ENCODE measurements around the gene SERINC2.
"Not testable (repeated sequence)": the region's sequence is repeated elsewhere in the genome, so short reads cannot be mapped to it uniquely, and the experiment has no call there.

The SERINC2 gene

GRCh38 chr1:31383967-31384366 lies 29.0 kb upstream of the SERINC2 start:
- DNase-seq (ENCODE audit: low read depth in 3 of 3): no peak

DNA sequence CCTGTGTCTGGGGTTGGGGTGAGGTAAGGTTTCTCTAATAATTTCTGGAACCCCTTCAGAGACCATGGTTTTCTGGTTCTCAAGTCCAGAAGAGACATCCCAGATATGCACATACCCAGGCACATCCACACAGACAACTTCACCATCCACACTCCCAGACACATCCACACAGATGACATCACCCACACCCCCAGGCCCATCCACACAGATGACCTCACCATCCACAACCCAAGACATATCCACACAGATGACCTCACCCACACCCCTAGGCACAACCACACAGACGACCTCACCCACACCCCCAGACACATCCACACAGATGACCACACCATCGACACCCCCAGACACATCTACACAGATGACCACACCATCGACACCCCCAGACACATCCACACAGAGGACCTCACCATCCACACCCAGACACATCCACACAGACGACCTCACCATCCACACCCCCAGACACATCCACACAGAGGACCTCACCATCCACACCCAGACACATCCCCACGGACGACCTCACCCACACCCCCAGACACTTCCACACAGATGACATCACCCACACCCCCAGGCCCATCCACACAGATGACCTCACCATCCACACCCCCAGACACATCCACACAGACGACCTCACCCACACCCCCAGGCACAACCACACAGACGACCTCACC lies 26.3 kb upstream of the SERINC2 start:
- not testable (repeated sequence) for DNase-seq (ENCODE audit: low read depth in 3 of 3)

- DNase-seq (ENCODE audit: low read depth in 3 of 3): no peak
Observed at GRCh38 chr1:31387612-31388011, 25.4 kb upstream of the SERINC2 start.

- DNase-seq (ENCODE audit: low read depth in 3 of 3): no peak
Observed at GRCh38 chr1:31389616-31390015, 23.4 kb upstream of the SERINC2 start.

DNA sequence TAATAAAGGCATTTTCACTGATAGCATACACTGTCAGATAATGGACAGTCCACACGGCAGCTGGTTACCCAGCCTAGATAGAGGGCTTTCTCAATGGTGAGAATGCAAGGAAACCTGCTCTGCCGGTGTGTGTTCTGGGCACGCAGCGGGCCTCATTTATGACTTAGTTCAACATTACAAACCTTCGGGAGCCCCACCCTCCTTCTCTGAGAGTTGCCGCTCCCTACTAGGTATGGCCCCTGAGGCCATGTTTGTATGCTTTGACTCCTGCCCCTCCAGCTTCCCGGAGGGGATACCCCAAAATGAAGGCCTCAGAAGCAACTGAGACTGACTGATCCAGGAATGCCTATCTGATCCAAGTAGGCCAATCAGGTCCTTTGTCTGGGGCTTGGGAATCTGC lies 22.9 kb upstream of the SERINC2 start:
- no peak for DNase-seq (ENCODE audit: low read depth in 3 of 3)

DNA sequence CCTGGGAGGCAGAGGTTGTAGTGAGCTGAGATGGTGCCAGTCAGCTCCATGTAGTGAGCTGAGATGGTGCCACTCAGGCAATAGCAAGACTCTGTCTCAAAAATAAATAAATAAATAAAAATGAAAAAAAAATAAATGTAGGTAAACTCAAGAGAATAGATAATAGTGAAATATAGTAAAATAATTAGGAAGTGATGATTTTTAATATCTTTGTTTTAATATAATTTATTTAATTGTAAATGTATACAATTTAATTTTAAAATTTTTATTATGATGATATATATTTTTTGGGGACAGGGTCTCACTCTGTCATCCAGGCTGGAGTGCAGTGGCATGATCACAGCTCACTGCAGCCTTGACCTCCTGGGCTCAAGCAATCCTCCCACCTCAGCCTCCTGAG lies 19.6 kb upstream of the SERINC2 start:
- DNase-seq (ENCODE audit: low read depth in 3 of 3): no peak

DNA sequence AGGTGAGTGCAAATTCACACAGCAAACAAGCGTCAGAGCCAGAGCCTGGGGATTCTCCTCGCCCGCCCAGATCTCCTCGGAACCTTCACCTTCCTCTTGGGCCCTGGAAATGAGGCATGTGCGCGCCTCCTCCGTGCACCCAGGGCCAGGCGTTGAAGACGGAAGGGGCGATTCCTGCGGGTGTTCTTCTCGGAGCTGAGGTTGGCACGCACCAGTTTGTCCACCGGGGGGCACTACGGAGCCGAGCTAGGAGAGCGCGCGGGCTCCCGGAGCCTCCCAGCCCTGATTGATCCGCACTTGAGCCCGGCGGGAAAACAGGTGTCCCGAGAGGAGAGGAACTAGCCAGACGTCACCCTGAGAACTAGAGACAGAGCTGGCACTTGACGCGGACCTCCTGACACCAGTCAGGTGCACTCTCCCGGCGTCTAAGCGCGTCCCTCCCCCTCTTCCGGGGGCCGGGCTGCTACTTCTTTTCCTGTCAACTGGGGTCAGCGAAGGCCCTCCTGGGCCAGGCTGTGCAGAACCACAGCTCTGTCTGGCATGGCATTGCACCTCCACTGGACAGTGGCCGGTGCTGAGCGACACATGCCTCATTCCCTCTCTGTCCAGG lies 18.3 kb upstream of the SERINC2 start:
- DNase-seq (ENCODE audit: low read depth in 3 of 3): peak; percentile 62 to 83 (median 65)

GRCh38 chr1:31396633-31397351 lies 16.2 kb upstream of the SERINC2 start:
- no peak for DNase-seq (ENCODE audit: low read depth in 3 of 3)

DNA sequence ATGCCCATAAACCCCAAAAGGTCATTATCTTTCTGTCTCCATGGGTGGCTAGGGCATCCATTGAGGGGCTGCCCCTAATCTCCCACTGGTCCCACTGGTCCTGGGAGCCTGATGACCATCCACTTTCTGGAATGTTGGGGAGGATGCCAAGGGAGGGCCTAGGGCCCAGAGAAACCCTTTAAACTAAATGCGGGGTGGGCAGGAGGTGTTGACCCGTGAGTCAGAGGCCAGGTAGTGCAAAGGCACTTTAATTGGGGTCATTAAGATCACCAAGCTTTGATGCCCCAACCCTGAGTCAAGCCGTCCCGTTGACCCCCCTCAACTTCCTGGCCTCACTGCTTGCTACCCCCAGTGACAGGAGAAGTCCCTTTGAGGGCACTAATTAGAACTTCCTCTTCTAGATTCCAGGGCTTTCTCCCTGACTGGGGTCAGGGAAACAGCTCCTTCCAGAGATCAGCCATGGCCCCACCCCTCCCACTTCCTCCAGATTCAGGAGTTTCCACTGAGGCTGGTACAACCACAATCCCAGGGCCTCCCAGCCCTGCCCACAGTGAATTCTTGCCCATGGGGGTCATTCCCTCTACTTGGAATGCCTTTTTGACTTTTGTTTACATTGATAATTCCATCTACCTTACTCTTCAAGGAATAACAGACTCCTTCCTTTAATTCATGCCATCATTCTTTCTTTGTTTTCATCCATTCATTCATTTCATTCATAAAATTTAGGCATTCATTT lies 15.5 kb upstream of the SERINC2 start:
- DNase-seq (ENCODE audit: low read depth in 3 of 3): no peak

DNA sequence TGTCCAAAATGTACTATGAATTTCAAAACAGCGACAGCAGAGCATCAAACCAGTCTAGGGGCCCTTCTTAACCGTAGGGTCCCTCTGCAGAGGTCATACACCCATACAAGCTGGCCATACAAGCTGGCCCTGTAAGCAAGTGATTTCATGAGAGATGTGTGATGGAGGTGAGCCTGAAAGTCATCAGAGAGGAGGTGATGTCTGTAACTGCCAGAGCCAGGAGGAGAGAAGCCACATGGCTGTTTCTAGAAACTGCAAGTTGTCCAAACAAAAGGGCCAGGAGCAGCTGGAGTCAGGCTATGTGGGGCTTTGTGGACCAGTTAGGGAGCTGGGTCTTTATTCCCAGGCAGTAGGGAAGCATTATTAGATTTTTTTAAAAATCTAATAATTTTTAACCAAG lies 14.8 kb upstream of the SERINC2 start:
- no peak for DNase-seq (ENCODE audit: low read depth in 3 of 3)

DNA sequence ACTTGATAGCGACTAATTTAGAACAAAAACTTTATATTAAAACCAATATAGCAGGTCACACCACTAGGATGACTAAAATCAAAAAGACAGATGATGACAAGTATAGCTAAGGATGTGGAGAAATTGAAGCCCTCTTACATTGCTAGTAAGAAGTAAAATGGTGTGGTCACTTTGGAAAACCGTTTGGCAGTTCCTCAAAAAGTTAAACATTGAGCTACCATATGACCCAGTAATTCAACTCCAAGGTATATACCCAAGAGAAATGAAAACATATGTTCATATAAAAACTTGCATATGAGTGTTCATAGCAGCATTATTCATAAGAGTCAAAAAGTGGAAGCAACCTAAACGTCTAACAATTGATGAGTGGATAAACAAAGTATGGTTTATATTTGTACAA lies 13.0 kb upstream of the SERINC2 start:
- no peak for DNase-seq (ENCODE audit: low read depth in 3 of 3)

GRCh38 chr1:31400393-31400792 lies 12.6 kb upstream of the SERINC2 start:
- DNase-seq (ENCODE audit: low read depth in 3 of 3): no peak

DNA sequence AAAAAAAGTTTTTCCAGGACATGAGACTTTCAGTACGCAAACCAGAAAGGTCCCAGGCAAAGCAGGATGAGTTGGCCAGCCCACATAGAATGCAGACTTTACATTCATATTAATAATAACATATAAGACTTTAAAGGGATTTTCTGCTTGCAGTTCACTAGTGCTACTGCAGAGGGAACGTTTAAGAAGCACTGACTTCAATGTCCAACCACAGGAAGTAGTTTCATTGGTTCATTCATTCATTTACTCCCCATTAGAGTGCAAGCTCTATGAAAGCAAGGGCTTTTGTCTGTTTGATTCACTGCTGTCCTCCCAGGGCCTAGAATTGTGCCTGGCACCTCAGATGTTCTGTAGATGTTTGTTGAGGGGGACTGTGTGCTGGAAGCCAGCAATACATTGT lies 11.8 kb upstream of the SERINC2 start:
- no peak for DNase-seq (ENCODE audit: low read depth in 3 of 3)

DNA sequence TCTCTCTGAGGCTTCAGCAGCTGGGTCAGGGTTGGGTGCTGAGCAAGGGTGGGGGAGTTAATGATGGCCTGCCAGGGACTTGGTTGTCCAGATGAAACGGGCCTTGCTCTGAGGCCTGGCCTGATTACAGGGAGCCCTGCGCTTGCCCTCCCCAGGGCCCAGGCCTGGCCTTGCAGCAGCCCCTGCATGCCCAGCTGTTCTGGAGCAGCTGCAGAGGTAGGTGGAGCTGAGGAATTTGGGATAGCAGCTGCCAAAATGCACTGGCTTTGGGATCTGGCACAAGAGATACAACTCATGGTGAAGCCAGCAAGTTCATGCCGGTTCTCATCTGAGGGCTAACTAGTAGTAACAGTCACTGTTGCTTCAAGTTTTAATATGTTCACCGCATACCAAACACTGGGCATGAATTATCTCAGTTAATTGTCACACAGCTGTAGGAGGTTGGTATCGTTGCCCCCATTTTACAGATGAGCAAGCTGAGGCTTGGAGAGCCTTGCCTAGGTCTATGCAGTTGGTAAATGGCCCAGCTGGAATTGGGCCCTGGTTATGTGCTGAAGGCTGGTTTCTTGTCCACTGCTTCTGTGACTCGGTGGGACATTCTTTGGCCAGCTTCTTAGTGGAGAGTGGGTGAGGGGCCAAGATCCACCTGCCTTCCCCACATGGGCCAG lies 7.3 kb upstream of the SERINC2 start:
- no peak for DNase-seq (ENCODE audit: low read depth in 3 of 3)

- DNase-seq (ENCODE audit: low read depth in 3 of 3): no peak
Observed at GRCh38 chr1:31407029-31407626, 5.9 kb upstream of the SERINC2 start.

DNA sequence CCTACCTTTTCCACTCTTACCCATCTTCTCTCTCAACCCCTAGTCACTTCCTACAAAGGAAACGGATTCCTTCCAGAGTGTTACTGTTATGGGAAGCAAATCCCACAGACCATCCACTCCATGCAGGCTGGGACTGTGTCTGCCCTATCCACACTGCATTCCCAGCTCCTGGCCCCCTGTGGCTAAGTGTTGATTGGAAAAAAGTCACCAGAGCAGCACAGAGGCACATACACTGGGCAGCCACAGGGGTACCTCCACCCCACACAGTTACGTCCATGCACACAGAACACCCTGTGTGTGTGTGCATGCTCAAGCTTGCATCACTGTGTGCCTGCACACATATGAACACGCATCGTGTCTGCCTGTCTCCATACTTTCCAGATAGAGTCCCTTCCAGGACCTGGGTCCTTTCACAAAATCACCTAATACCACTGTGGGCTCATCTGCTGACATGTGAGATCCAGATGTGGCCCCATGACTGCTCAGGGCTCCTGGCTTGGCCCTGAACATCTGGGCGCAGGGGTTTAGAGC lies 4.2 kb upstream of the SERINC2 start:
- no peak for DNase-seq (ENCODE audit: low read depth in 3 of 3)

GRCh38 chr1:31409946-31410858 lies 2.8 kb upstream of the SERINC2 start:
- no peak for DNase-seq (ENCODE audit: low read depth in 3 of 3)

DNA sequence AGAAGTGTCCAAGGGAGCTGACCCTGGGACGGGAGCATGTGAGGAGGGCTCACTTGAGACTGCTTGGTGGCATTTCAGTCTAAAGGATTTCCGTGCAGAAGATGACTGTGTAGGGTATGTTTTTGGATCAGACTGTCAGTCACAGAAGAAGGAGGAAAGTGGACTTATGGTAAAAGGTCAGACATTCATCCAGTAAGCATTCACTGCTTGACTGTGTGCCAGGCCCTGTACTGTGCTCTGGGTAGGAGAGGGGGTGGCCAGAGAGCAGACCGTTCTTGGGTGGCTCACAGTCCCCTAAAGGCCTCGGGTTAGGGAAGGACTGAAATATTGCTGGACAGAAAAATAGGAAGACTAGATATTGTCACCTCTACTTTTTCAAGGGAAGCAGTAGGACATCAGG lies 2.1 kb upstream of the SERINC2 start:
- no peak for DNase-seq (ENCODE audit: low read depth in 3 of 3)

- no peak for DNase-seq (ENCODE audit: low read depth in 3 of 3)
Observed at GRCh38 chr1:31412205-31412604, 808 bp upstream of the SERINC2 start.

- DNase-seq (ENCODE audit: low read depth in 3 of 3): no peak
Observed at GRCh38 chr1:31413405-31414001, 490 bp downstream of the SERINC2 start.
